T-helper 9 cell (primary cell): Measurements from ENCODE around the gene GTF2H2C.
"Not testable (repeated sequence)": the region's sequence is repeated elsewhere in the genome, so short reads cannot be mapped to it uniquely, and the experiment has no call there.

ENCODE experiments used
- DNase-seq: peaks from one replicate; pipeline ENCODE4 v3.0.0-alpha.2; 2020

GTF2H2C gene

DNA sequence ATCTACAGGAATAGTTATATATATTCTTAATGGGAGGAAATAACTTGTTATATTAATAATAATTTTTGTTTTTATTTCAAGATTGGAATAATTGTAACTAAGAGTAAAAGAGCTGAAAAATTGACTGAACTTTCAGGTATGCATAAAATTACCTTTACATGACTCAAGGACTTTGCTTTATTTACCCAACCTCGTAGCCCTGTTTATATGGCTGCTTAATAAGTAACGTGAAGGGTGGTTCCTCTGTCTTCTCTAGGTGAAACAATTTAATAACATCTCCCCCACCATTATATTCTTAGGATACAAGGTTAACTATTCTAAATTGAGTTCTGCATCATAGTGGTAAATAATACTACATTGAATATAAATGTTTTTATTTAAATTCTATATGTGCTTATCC, 8.1 kb downstream of the GTF2H2C start:
- DNase-seq, result not testable (repeated sequence)

DNA sequence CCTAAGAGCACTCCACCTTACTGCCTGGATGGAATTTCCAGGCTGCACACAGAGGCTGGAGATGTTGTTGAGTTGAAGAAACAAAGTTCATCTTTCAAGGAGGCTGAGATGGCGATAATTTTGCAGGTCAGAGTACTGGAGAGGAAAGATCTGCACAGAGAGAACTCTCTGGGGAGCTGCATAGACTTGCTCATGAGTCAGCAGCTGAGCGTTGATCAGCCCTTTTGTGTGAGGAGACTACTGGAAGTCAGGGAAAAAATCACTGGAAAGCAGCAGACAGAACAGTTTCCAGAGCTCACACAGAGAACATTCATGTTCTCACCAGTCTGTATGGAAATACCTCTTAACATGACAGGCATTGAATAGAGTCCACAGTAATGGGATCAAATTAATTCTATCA, 23.4 kb downstream of the GTF2H2C start:
- not testable (repeated sequence) for DNase-seq

DNA sequence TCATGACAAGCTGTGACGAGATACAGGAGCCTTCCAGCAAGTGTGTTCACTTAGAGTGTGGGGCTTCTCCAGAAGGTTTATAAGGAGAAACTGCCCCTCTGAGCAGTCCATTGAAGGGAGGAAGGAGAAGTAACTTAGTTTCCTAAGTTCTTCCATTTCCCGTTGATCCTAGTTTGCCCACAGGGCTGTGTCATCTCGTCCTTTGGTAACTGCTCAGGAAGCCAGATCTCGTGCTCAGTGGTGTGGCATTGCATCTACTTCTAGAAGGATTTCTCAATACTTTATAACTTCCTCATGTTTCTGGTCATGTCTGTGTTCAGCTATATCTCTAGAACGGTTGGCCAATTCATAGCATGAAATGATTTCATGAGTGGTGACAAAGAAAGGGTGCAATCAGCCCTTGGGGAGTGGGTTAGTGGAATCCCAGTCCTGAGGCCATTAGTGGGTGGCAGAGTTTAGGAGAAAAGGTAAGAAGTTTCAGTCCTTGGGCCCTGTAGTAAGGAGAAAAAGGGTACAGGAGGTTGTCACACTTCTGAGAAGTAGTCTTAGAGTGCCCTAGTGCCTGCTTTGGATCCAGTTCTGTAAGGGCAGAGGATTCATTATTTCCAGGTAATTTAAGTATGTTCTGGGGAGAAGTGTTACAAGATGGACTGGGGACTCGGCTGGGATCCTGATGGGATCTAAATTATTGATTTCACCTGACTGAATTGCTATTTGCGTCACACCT, 36.3 kb downstream of the GTF2H2C start:
- DNase-seq, result not testable (repeated sequence)

DNA sequence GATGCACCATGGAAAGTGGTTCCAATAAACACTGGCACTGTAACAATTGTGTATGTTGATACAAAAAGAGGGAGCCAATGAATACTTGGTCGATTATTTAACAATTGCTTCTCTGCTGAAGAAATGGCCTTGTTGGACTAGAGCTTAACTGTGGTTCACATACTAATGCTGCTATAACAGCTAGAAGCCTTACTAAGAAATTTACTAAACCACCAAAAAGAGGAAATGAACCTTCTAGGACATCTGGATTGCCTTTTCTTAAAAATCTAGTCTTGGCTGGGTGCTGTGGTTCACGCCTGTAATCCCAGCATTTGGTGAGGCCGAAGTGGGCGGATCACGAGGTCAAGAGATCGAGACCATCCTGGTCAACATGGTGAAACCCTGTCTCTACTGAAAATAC, 42.0 kb downstream of the GTF2H2C start:
- DNase-seq, result not testable (repeated sequence)

DNA sequence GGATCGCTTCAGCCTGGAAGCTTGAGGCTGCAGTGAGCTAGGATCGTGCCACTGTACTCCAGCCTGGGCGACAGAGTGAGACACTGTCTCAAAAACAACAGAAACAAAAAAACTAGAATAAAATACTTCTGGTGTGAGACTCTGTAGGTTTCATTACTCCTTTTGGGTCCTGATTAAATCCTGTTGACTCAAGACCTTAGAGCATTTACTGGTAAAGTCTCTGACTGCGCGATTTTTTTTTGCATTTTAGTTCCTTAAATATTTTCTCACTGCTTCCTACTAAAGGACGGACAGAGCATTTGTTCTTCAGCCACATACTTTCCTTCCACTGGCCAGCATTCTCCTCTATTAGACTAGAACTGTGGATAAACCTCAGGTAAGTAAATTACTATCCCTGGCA, 46.8 kb downstream of the GTF2H2C start:
- DNase-seq, result not testable (repeated sequence)

DNA sequence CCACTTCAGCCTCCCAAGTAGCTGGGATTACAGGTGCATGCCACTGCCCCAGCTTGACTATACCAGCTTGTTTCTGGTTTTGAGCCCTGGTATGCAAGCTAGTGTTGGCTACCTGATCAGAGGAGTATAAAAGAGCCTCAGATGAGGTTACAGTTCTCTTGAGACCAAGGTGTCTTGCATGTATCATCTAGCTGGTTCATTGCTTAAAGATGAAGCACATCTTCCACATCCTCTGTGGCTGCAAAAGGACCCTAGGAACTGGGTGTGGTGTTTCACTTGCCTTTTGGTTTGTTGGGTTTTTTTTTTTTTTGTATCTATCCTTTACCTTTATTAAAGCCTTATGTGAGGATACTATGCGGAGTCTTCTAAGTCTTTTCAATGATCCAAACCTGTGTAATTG, 47.8 kb downstream of the GTF2H2C start:
- not testable (repeated sequence) for DNase-seq

DNA sequence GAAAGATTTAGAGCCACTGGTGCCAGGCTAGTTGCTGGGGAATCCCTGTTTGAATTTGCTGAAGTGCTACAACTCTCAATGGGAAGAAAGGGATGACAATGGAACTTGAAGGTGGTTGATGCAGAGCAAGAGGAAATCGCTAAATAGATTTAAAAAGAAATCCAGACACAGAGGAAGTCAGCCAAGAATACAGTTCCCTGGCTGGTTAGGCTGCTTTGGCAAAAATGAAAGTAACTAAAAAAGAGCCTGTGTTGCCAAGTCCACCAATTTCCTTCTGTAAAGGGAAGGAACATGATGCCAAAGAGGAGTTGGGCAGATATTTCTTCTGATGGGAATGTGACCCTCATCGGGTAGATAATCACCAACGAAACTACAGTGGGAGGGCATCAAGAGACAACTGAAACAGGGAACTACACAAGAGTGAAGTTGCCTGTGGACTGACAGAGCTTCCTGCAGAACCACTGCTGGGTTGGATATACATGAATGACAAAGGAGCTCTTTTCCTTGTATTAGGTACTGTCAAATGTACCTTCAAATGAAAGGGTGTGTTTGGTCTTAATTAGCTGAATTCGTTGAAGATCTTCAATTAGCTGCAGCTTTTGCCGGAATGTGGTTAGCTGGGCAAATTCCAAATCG, 49.0 kb downstream of the GTF2H2C start:
- DNase-seq, result not testable (repeated sequence)

DNA sequence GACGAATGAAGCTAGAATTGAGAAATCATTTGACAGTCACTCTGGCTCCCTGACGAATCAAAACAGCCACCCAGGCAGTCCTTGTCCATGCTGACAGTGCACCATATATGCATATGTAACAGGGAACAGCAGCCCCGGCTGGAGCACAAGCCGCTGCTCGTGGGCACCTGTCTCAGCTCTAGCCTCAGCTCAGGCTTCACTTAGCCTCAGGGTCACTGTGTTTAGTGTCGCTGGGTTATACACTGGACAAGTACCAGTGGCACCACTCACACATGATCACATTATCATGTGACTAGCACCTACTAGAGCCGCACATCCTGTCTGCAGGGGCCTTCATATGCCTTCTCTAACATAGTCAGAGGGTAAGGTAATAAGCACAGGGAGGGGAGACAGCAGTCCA, 54.9 kb downstream of the GTF2H2C start:
- not testable (repeated sequence) for DNase-seq

DNA sequence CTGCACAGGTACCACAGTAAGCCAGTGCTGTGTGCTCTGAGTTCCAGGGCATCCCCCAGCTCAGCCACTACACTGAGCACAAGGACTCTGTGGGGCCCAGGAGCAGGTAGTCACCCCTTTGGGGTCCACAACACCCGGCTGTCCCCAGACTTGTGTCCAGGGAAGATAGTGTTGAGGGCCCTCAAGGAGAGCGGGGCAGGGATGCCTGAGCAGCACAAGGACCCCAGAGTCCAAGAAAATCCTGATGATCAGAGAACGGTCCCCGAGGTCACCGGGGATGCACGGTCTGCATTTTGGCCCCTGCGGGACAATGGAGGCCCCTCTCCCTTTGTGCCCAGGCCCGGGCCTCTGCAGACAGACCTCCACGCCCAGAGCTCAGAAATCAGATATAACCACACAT, 71.9 kb downstream of the GTF2H2C start:
- not testable (repeated sequence) for DNase-seq
